ENCODE results near the gene HMOX2.
A peak's percentile ranks its signal among the peaks of the same experiment; 100 is the strongest.

The HMOX2 gene

GRCh38 chr16:4525634-4526277 lies 49.6 kb downstream of the HMOX2 start:
- Histone ChIP-seq H3K36me3 (ENCODE audit: control insufficient read depth, insufficient read depth, low read length) (peaks cover 3% of the 10 kb centered on the region; the same call in 1 of the 2 replicates), H3K9ac (ENCODE audit: low read length) (no peak overlapping the region), H3K4me1 (ENCODE audit: control insufficient read depth, insufficient read depth, low read length) (peaks cover 37% of the 10 kb centered on the region), H3K4me3 (ENCODE audit: low read depth, low read length) (no peak overlapping the region), H3K9me3 (ENCODE audit: control insufficient read depth, insufficient read depth, low read depth, low read length) (no peaks in the 10 kb centered on the region), H3K27me3 (ENCODE audit: control insufficient read depth, insufficient read depth, low read length) (no peaks in the 10 kb centered on the region), H3K27ac (ENCODE audit: low read depth, low read length) (no peak overlapping the region)

- Histone ChIP-seq H3K4me3 (ENCODE audit: low read depth, low read length) (peak overlapping the region; percentile 1; the same call in 1 of the 2 replicates), H3K9ac (ENCODE audit: low read length) (peak overlapping the region; percentile 40), H3K9me3 (ENCODE audit: control insufficient read depth, insufficient read depth, low read depth, low read length) (no peaks in the 10 kb centered on the region), H3K27me3 (ENCODE audit: control insufficient read depth, insufficient read depth, low read length) (no peaks in the 10 kb centered on the region), H3K4me1 (ENCODE audit: control insufficient read depth, insufficient read depth, low read length) (peaks cover 16% of the 10 kb centered on the region), H3K27ac (ENCODE audit: low read depth, low read length) (peak overlapping the region; percentile 53; the same call in 1 of the 2 replicates), H3K36me3 (ENCODE audit: control insufficient read depth, insufficient read depth, low read length) (peaks cover 22% of the 10 kb centered on the region)
Measured at GRCh38 chr16:4529085-4530060, 53.2 kb downstream of the HMOX2 start.

DNA sequence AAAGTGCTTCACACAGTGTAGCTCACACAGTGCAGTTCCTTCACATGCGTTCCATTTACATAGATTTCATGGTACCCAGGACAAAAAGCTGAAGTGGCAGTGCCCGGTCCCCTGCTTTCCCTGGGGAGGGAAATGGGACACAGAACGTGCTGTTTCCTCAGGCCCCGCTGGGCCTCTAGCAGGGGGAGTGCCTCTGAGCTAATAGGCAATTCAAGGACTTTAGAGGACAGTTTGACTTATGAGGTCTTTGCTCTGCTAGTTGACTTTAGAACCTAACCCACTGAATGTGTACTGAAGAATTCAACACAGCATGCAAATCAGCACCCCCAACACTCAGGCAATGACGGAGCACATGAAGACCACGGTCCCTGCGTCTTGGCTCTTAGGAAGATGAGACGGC lies 55.6 kb downstream of the HMOX2 start:
- Histone ChIP-seq H3K27ac (ENCODE audit: low read depth, low read length) (no peak overlapping the region), H3K4me1 (ENCODE audit: control insufficient read depth, insufficient read depth, low read length) (peaks cover 27% of the 10 kb centered on the region), H3K9me3 (ENCODE audit: control insufficient read depth, insufficient read depth, low read depth, low read length) (no peaks in the 10 kb centered on the region), H3K36me3 (ENCODE audit: control insufficient read depth, insufficient read depth, low read length) (peaks cover 28% of the 10 kb centered on the region), H3K9ac (ENCODE audit: low read length) (no peak overlapping the region), H3K27me3 (ENCODE audit: control insufficient read depth, insufficient read depth, low read length) (no peaks in the 10 kb centered on the region), H3K4me3 (ENCODE audit: low read depth, low read length) (no peak overlapping the region)

DNA sequence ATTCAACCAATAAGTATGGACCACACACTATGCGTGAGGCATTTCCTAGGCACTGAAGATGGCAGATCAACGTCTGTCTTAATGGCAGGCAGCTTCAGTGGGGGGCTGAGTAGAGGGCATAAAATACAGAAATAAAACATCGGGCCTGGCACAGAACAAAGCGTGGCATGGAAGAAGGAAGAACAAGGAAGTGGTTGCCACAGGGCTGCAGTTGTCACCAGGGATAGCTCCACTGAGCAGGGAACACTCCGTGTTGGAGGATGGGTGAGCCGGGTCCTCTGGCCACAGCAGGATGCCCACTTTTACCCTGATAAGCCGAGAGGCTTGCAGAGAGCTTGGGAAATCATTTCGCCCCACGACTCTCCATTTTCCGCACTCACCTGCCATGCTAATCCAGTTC lies 56.0 kb downstream of the HMOX2 start:
- Histone ChIP-seq H3K4me1 (ENCODE audit: control insufficient read depth, insufficient read depth, low read length) (peaks cover 32% of the 10 kb centered on the region), H3K36me3 (ENCODE audit: control insufficient read depth, insufficient read depth, low read length) (peaks cover 28% of the 10 kb centered on the region), H3K9ac (ENCODE audit: low read length) (no peak overlapping the region)

DNA sequence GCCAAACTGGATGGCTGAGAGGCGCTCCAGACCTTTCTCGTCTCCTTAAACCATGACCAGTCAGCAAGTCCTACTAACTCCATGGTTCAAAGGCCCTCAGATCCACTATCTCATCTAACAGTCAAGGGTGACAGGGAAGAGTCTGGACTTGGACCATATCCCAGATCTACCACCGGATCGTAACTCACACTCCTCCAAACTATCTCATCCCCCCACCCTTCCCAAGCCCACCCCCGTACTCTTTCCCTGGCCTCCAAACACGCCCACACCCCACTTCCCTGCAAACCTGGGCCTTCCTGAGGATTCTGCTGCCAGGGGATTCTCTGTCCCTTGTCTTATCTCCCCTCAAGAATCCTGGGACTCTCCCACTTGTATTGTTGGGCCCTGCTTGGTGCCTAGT lies 57.3 kb downstream of the HMOX2 start:
- no peak overlapping the region for H3K4me3 ChIP-seq (ENCODE audit: low read depth, low read length)
- no peaks in the 10 kb centered on the region for H3K27me3 ChIP-seq (ENCODE audit: control insufficient read depth, insufficient read depth, low read length)
- H3K36me3 ChIP-seq (ENCODE audit: control insufficient read depth, insufficient read depth, low read length): peaks cover 28% of the 10 kb centered on the region
- no peak overlapping the region for H3K27ac ChIP-seq (ENCODE audit: low read depth, low read length)
- H3K9me3 ChIP-seq (ENCODE audit: control insufficient read depth, insufficient read depth, low read depth, low read length): no peaks in the 10 kb centered on the region
- H3K4me1 ChIP-seq (ENCODE audit: control insufficient read depth, insufficient read depth, low read length): peaks cover 32% of the 10 kb centered on the region
- H3K9ac ChIP-seq (ENCODE audit: low read length): no peak overlapping the region

More for the DNA sequence above, 56.0 kb downstream of the HMOX2 start:
- Histone ChIP-seq H3K27ac (ENCODE audit: low read depth, low read length) (no peak overlapping the region), H3K9me3 (ENCODE audit: control insufficient read depth, insufficient read depth, low read depth, low read length) (no peaks in the 10 kb centered on the region), H3K4me3 (ENCODE audit: low read depth, low read length) (no peak overlapping the region), H3K27me3 (ENCODE audit: control insufficient read depth, insufficient read depth, low read length) (no peaks in the 10 kb centered on the region)

DNA sequence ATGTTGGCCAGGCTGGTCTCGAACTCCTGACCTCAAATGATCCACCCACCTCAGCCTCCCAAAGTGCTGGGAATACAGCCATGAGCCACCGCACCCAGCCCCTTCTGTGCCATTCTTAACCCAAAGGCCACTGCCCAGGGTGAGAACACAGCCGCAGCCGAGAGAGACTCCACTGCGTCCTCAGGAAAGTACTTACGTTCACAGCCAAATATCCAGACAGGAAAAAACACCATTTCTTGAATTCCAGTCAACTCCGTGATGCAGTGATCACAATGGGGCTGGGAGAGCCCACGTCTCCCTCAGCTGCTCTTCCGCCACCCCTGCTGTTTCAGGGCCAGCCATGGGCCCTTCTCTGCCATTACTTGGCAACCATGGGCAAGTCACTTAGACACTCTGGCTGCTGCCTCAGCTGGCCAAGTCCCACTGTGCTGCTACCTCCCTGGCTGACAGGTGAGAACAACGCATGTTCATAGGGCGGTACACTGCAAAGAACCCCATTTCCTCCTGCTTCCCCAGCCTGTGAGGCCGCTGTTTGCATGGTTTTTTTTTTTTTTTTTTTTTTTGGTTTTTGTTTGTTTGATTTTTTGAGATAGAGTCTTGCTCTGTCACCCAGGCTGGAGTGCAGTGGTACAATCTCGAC lies 58.1 kb downstream of the HMOX2 start:
- Histone ChIP-seq H3K36me3 (ENCODE audit: control insufficient read depth, insufficient read depth, low read length) (peaks cover 28% of the 10 kb centered on the region), H3K4me3 (ENCODE audit: low read depth, low read length) (no peak overlapping the region), H3K27me3 (ENCODE audit: control insufficient read depth, insufficient read depth, low read length) (peaks cover 4% of the 10 kb centered on the region; the same call in 1 of the 2 replicates), H3K4me1 (ENCODE audit: control insufficient read depth, insufficient read depth, low read length) (peaks cover 26% of the 10 kb centered on the region), H3K27ac (ENCODE audit: low read depth, low read length) (no peak overlapping the region), H3K9me3 (ENCODE audit: control insufficient read depth, insufficient read depth, low read depth, low read length) (peaks cover 4% of the 10 kb centered on the region), H3K9ac (ENCODE audit: low read length) (no peak overlapping the region)

GRCh38 chr16:4535627-4536108 lies 59.5 kb downstream of the HMOX2 start:
- Histone ChIP-seq H3K27ac (ENCODE audit: low read depth, low read length) (no peak overlapping the region), H3K36me3 (ENCODE audit: control insufficient read depth, insufficient read depth, low read length) (peaks cover 28% of the 10 kb centered on the region), H3K9ac (ENCODE audit: low read length) (no peak overlapping the region), H3K4me3 (ENCODE audit: low read depth, low read length) (no peak overlapping the region), H3K9me3 (ENCODE audit: control insufficient read depth, insufficient read depth, low read depth, low read length) (peaks cover 14% of the 10 kb centered on the region), H3K27me3 (ENCODE audit: control insufficient read depth, insufficient read depth, low read length) (peaks cover 12% of the 10 kb centered on the region), H3K4me1 (ENCODE audit: control insufficient read depth, insufficient read depth, low read length) (peaks cover 17% of the 10 kb centered on the region)

DNA sequence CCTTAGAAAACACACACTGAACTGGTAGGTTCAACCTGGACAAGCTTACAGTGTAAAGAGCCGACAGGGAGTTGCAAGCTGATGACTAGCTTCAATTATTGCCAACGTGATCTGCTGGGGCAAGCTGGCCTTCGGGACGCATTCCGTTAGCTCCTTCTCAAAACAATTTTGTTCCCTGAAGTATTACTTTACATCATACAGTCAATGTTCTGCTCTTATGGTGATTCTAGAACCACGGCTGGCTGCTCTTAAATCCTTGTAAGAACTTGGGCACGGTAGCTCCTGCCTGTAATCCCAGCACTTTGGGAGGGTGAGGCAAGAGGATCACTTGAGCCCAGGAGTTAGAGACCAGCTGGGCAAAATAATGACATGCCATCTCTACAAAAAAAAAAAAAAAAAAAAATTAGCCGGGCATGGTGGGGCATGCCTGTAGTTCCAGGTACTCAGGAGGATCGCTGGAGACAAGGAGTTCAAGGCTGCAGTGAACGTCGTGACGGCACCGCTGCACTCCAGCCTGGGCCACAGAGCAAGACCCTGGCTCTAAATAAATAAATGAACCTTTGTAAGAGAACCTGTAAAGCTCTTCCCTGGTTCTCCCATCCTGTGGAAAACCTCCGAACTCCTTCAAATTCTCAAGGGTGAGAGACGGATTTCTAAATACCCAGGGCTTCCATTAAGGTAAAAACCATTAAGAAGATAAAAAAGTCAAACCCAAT lies 60.4 kb downstream of the HMOX2 start:
- peak overlapping the region; percentile 77 for H3K4me3 ChIP-seq (ENCODE audit: low read depth, low read length)
- H3K9ac ChIP-seq (ENCODE audit: low read length): peak overlapping the region; percentile 85
- H3K9me3 ChIP-seq (ENCODE audit: control insufficient read depth, insufficient read depth, low read depth, low read length): peaks cover 14% of the 10 kb centered on the region
- H3K36me3 ChIP-seq (ENCODE audit: control insufficient read depth, insufficient read depth, low read length): peaks cover 27% of the 10 kb centered on the region
- no peak overlapping the region for H3K27ac ChIP-seq (ENCODE audit: low read depth, low read length)
- peaks cover 17% of the 10 kb centered on the region for H3K4me1 ChIP-seq (ENCODE audit: control insufficient read depth, insufficient read depth, low read length)
- H3K27me3 ChIP-seq (ENCODE audit: control insufficient read depth, insufficient read depth, low read length): peaks cover 12% of the 10 kb centered on the region

GRCh38 chr16:4537376-4538343 lies 61.5 kb downstream of the HMOX2 start:
- Histone ChIP-seq H3K9ac (ENCODE audit: low read length) (peak overlapping the region; percentile 85), H3K27me3 (ENCODE audit: control insufficient read depth, insufficient read depth, low read length) (peaks cover 12% of the 10 kb centered on the region), H3K9me3 (ENCODE audit: control insufficient read depth, insufficient read depth, low read depth, low read length) (peaks cover 14% of the 10 kb centered on the region), H3K4me1 (ENCODE audit: control insufficient read depth, insufficient read depth, low read length) (peaks cover 17% of the 10 kb centered on the region), H3K36me3 (ENCODE audit: control insufficient read depth, insufficient read depth, low read length) (peaks cover 16% of the 10 kb centered on the region), H3K4me3 (ENCODE audit: low read depth, low read length) (peak overlapping the region; percentile 77), H3K27ac (ENCODE audit: low read depth, low read length) (peak overlapping the region; percentile 75; the same call in 1 of the 2 replicates)
